H1 (cell line): ENCODE results near the gene FCN2. TPM values are rescaled to one million over a fixed set of nuclear protein-coding genes. Genes with fewer than 3 reads are reported as not detected.

Experiments used
- CTCF ChIA-PET: fragments of 300-600 bp; sonication (Branson Sonifier 250); formaldehyde crosslinking; loops from one replicate; lab custom pipeline; 2021; ENCODE audit not compliant: partially characterized antibody; lab: Charles Lee
- POLR2A ChIA-PET: fragments of 300-600 bp; sonication (Branson Sonifier 250); formaldehyde crosslinking; loops from one replicate; lab custom pipeline; 2021; ENCODE audit warnings: inconsistent platforms; ENCODE audit not compliant: partially characterized antibody; lab: Charles Lee
- DNase-seq, 2 experiments: peaks; one replicate each; pipeline versions ENCODE4 v3.0.0 to v3.0.0-alpha.2; 2010 to 2022; ENCODE audit warnings: low spot score in 2 of 2, low read depth in 1 of 2, mixed read lengths in 1 of 2
- FAIRE-seq: peaks from 2 replicates; lab custom pipeline; 2011; peaks lifted over from hg19 to GRCh38; lab: Jason Lieb, UNC
- H2AFZ ChIP-seq: 2 replicates; pipeline ENCODE4 v1.8.1; 2012; ENCODE audit warnings: low read length, inconsistent platforms
- H2AK5ac ChIP-seq: 2 replicates; pipeline ENCODE4 v1.6.1; 2013; ENCODE audit warnings: low read depth, low read length
- H2BK120ac ChIP-seq: replicated peaks from 2 replicates; pipeline ENCODE3; 2013; ENCODE audit warnings: low read depth, low read length, inconsistent platforms
- H2BK12ac ChIP-seq: 2 replicates; pipeline ENCODE4 v1.6.1; 2013; ENCODE audit warnings: low read depth, low read length
- H2BK15ac ChIP-seq: 2 replicates; pipeline ENCODE4 v1.6.1; 2013; ENCODE audit warnings: low read length
- H2BK20ac ChIP-seq: 2 replicates; pipeline ENCODE4 v1.6.1; 2013; ENCODE audit warnings: low read length
- H2BK5ac ChIP-seq: 2 replicates; pipeline ENCODE4 v1.6.1; 2013; ENCODE audit warnings: low read depth, low read length
- H3K14ac ChIP-seq: 2 replicates; pipeline ENCODE4 v1.6.1; 2013; ENCODE audit warnings: inconsistent platforms; ENCODE audit not compliant: insufficient read length
- H3K18ac ChIP-seq: 2 replicates; pipeline ENCODE4 v1.6.1; 2013; ENCODE audit warnings: low read length; ENCODE audit errors: extremely low read depth
- H3K23ac ChIP-seq: 2 replicates; pipeline ENCODE4 v1.6.1; 2013; ENCODE audit warnings: inconsistent platforms; ENCODE audit not compliant: insufficient read length
- H3K23me2 ChIP-seq: 2 replicates; pipeline ENCODE4 v1.6.1; 2013; ENCODE audit warnings: low read depth, low read length
- H3K27ac ChIP-seq: 2 replicates; pipeline ENCODE4 v1.6.1; 2011; ENCODE audit warnings: low read depth, low read length, inconsistent platforms
- H3K27me3 ChIP-seq, 4 experiments: replicated peaks in 1 of 4; 1 replicate in 1 of 4; 2 replicates in 3 of 4; pipeline versions ENCODE4 v1.6.1 to v1.8.1; 2011 to 2013; ENCODE audit warnings: low read length in 3 of 4, mild to moderate bottlenecking in 3 of 4, inconsistent platforms in 2 of 4, mixed read lengths in 2 of 4, moderate library complexity in 1 of 4; ENCODE audit not compliant: control insufficient read depth in 3 of 4, insufficient read depth in 3 of 4; ENCODE audit errors: extremely low read depth in 1 of 4
- H3K36me3 ChIP-seq, 4 experiments: 2 replicates each; pipeline versions ENCODE4 v1.6.1 to v1.8.1; 2011 to 2013; ENCODE audit warnings: mild to moderate bottlenecking in 4 of 4, low read length in 3 of 4, moderate library complexity in 2 of 4, control low read depth in 1 of 4, inconsistent platforms in 1 of 4; ENCODE audit not compliant: insufficient read depth in 4 of 4, control insufficient read depth in 2 of 4
- H3K4ac ChIP-seq: replicated peaks from 2 replicates; pipeline ENCODE3; 2013; ENCODE audit warnings: low read length, low read depth, mixed read lengths, inconsistent platforms; ENCODE audit not compliant: insufficient read length
- H3K4me1 ChIP-seq, 4 experiments: replicated peaks in 1 of 4; 1 replicate in 1 of 4; 2 replicates in 3 of 4; pipeline versions ENCODE4 v1.6.1 to v1.8.1; 2011 to 2013; ENCODE audit warnings: low read length in 3 of 4, inconsistent platforms in 2 of 4, mixed read lengths in 1 of 4; ENCODE audit not compliant: insufficient read depth in 4 of 4, control insufficient read depth in 3 of 4
- H3K4me2 ChIP-seq, 2 experiments: 2 replicates each; pipeline versions ENCODE4 v1.6.1 to v1.8.1; 2011 to 2013; ENCODE audit warnings: low read depth in 2 of 2, low read length in 2 of 2, control low read depth in 1 of 2, inconsistent platforms in 1 of 2, mild to moderate bottlenecking in 1 of 2; ENCODE audit not compliant: insufficient read depth in 1 of 2
- H3K4me3 ChIP-seq, 4 experiments: fragments of 200-600, 300-600 bp in 1 of 4; sonication (generic), shearing (Covaris generic), sonication (Bioruptor Twin) in 1 of 4; 2 replicates each; pipeline versions ENCODE4 v1.5.1 to v1.8.1; 2011 to 2016; ENCODE audit warnings: low read length in 4 of 4, low read depth in 3 of 4, control low read depth in 2 of 4, inconsistent platforms in 2 of 4, mild to moderate bottlenecking in 2 of 4, mixed read lengths in 1 of 4, moderate library complexity in 1 of 4; ENCODE audit not compliant: insufficient read depth in 2 of 4; ENCODE audit errors: extremely low read depth in 1 of 4
- H3K56ac ChIP-seq: replicated peaks from 2 replicates; pipeline ENCODE3; 2013; ENCODE audit warnings: low read depth, mild to moderate bottlenecking, mixed read lengths, low read length, inconsistent platforms; ENCODE audit not compliant: insufficient read length
- H3K79me1 ChIP-seq: 2 replicates; pipeline ENCODE4 v1.6.1; 2013; ENCODE audit warnings: low read depth, low read length, control low read depth
- H3K79me2 ChIP-seq, 2 experiments: 2 replicates each; pipeline versions ENCODE4 v1.6.1 to v1.8.1; 2012 to 2013; ENCODE audit warnings: low read length in 2 of 2, mild to moderate bottlenecking in 2 of 2, inconsistent platforms in 1 of 2; ENCODE audit not compliant: insufficient read depth in 2 of 2, control insufficient read depth in 1 of 2
- H3K9ac ChIP-seq, 4 experiments: replicated peaks in 1 of 4; 1 replicate in 1 of 4; 2 replicates in 3 of 4; pipeline versions ENCODE4 v1.6.1 to v1.8.1; 2011 to 2013; ENCODE audit warnings: low read depth in 3 of 4, low read length in 3 of 4, control low read depth in 2 of 4, mild to moderate bottlenecking in 2 of 4, moderate library complexity in 2 of 4, inconsistent platforms in 1 of 4; ENCODE audit errors: extremely low read depth in 1 of 4
- H3K9me3 ChIP-seq, 2 experiments: 2 replicates each; pipeline versions ENCODE4 v1.6.1 to v1.8.1; 2012 to 2013; ENCODE audit warnings: mild to moderate bottlenecking in 2 of 2, moderate library complexity in 2 of 2, control low read depth in 1 of 2, inconsistent platforms in 1 of 2, low read depth in 1 of 2, low read length in 1 of 2, mixed read lengths in 1 of 2; ENCODE audit not compliant: insufficient read depth in 2 of 2
- H4K20me1 ChIP-seq, 2 experiments: replicated peaks in 1 of 2; 2 replicates each; pipeline versions ENCODE3 to v1.8.1; 2011 to 2013; ENCODE audit warnings: inconsistent platforms in 2 of 2, low read length in 2 of 2, mild to moderate bottlenecking in 1 of 2; ENCODE audit not compliant: insufficient read depth in 2 of 2, control insufficient read depth in 1 of 2
- H4K5ac ChIP-seq: 2 replicates; pipeline ENCODE4 v1.6.1; 2013; ENCODE audit warnings: low read length, low read depth, mixed read lengths, inconsistent platforms; ENCODE audit not compliant: insufficient read length
- H4K8ac ChIP-seq: 2 replicates; pipeline ENCODE4 v1.8.0; 2013; ENCODE audit warnings: mild to moderate bottlenecking, moderate library complexity, low read length, inconsistent platforms; ENCODE audit not compliant: insufficient read depth; ENCODE audit errors: extremely low read depth
- H4K91ac ChIP-seq: replicated peaks from 2 replicates; pipeline ENCODE3; 2013; ENCODE audit warnings: low read length, mixed read lengths, inconsistent platforms; ENCODE audit not compliant: insufficient read length
- CHD2 ChIP-seq: IDR thresholded peaks from 2 replicates; pipeline ENCODE4 v1.6.1; 2012; ENCODE audit warnings: low read length, improper control_type of control experiment
- EGR1 ChIP-seq: IDR thresholded peaks from 2 replicates; pipeline ENCODE4 v1.6.1; 2011; ENCODE audit warnings: low read depth, low read length, borderline replicate concordance
- FOSL1 ChIP-seq: IDR thresholded peaks from 2 replicates; pipeline ENCODE4 v1.6.1; 2011; ENCODE audit warnings: mild to moderate bottlenecking, low read depth, low read length, moderate library complexity; ENCODE audit not compliant: insufficient read depth
- HDAC6 ChIP-seq: IDR thresholded peaks from one replicate; pipeline ENCODE4 v1.7.1; 2012; ENCODE audit warnings: low read depth, mild to moderate bottlenecking, inconsistent platforms, low read length, moderate library complexity
- JUND ChIP-seq: IDR thresholded peaks from 2 replicates; pipeline ENCODE4 v1.6.1; 2011; ENCODE audit warnings: mild to moderate bottlenecking, improper control_type of control experiment, low read length
- KDM5A ChIP-seq: fragments of 200-600 bp; IDR thresholded peaks from 2 replicates; pipeline ENCODE4 v1.7.1; 2012; ENCODE audit warnings: mild to moderate bottlenecking, low read length, inconsistent platforms, mixed read lengths
- RFX5 ChIP-seq: IDR thresholded peaks from 2 replicates; pipeline ENCODE4 v1.6.1; 2011; ENCODE audit warnings: low read depth, low read length, improper control_type of control experiment, borderline replicate concordance
- RNF2 ChIP-seq: fragments of 200-900, 300-1000 bp; sonication (generic); IDR thresholded peaks from 2 replicates; pipeline ENCODE4 v1.7.1; 2016; ENCODE audit warnings: borderline replicate concordance, low read depth, mild to moderate bottlenecking, antibody characterized with exemption, low read length; ENCODE audit not compliant: poor library complexity, severe bottlenecking; ENCODE audit errors: missing control alignments
- SIN3A ChIP-seq, 2 experiments: IDR thresholded peaks in 1 of 2; conservative IDR thresholded peaks in 1 of 2; 2 replicates each; pipeline ENCODE4 v1.6.1; 2011 to 2012; ENCODE audit warnings: low read length in 2 of 2, improper control_type of control experiment in 1 of 2, low read depth in 1 of 2, mild to moderate bottlenecking in 1 of 2
- SIRT6 ChIP-seq: IDR thresholded peaks from one replicate; pipeline ENCODE4 v1.7.1; 2012; ENCODE audit warnings: low read length, inconsistent platforms
- TAF1 ChIP-seq: IDR thresholded peaks from 2 replicates; pipeline ENCODE4 v1.6.1; 2011; ENCODE audit warnings: mild to moderate bottlenecking, low read depth, low read length
- TEAD4 ChIP-seq: IDR thresholded peaks from 2 replicates; pipeline ENCODE4 v1.6.1; 2012; ENCODE audit warnings: low read depth, low read length, inconsistent platforms, mixed read lengths
- WGBS, 2 experiments: shearing (Covaris generic) in 1 of 2; methylation state at CpG; one replicate each; pipeline versions ENCODE4 v1.1.6 to v1.1.7; 2013 to 2015; ENCODE audit warnings: low lambda C conversion rate in 2 of 2, mixed read lengths in 2 of 2, inconsistent platforms in 1 of 2, low coverage in 1 of 2, missing lambda C conversion rate in 1 of 2; ENCODE audit not compliant: insufficient replicate concordance in 2 of 2, insufficient coverage in 1 of 2, insufficient read length in 1 of 2; ENCODE audit errors: extremely low coverage in 1 of 2, missing lambda C conversion rate in 1 of 2; 5-methylcytosine and 5-hydroxymethylcytosine counted together
- polyA plus RNA-seq, 7 experiments: library from polyadenylated mRNA; depleted of rRNA in 3 of 7; stranded (reverse) in 5 of 7; unstranded in 2 of 7; fragments of >200 nt in 5 of 7; fragments of 200-250 nt in 2 of 7; gene quantifications; 1 replicate in 5 of 7; 2 replicates in 1 of 7; 4 replicates in 1 of 7; pipeline versions ENCODE4 v1.2.1 to v1.2.3, GENCODE V29; 2011 to 2013; ENCODE audit warnings: missing spikeins in 2 of 7, mixed read lengths in 2 of 7
- total RNA-seq: library from RNA; stranded (reverse); fragmentation: NEBNext Ultra II Directional; extraction: Animal tissue kit (Norgen Biotek cat#: 25700); gene quantifications from 2 replicates; pipeline ENCODE4 v1.2.1, GENCODE V29; 2021
- TF ChIP-seq, protein P1 (sequence below): IDR thresholded peaks from 2 replicates; pipeline ENCODE4 v1.6.1; 2011; ENCODE audit warnings: low read length, improper control_type of control experiment

The FCN2 gene
- total and polyA plus RNA-seq, 2 of the 8 experiments (the other 6 are each of a cell fraction or from before 2014, with no cell fraction given) = not detected

DNA sequence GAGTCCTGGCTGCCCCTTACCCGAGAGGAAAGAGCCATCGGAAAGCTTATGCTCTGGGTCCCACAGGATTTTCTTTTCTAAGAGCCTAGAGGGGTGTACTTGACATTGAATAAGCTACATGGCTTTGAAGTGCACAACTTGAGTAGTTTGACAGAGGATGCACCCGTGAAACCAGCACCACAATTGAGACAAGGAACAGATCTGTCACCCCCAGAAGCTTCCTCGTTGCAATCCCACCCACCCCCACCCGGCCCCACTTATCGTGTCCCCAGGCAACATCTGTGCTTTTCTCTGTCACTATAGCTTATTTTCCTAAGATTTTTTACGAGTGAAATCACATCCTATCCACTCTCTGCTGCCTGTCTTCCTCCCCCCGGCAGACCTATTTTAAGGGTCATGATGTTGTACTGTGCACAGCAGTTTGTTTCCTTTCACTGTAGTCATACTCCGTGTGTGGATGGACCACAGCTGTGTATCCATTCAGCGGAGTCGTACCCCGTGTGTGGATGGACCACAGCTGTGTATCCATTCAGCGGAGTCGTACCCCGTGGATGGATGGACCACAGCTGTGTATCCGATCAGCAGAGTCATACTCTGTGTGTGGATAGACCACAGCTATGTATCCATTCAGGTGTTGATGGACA, 8.8 kb upstream of the FCN2 start:
- no peaks in the 10 kb centered on the region for H4K20me1 ChIP-seq
- no peaks in the 10 kb centered on the region for H3K27me3 ChIP-seq
- H2BK5ac ChIP-seq = no peak overlapping the region
- no peaks in the 10 kb centered on the region for H3K79me2 ChIP-seq
- H3K36me3 ChIP-seq = no peaks in the 10 kb centered on the region
- H2BK12ac ChIP-seq = no peak overlapping the region
- ChIA-PET POLR2A (no interaction called here), CTCF (interaction anchor here (0.9 to 1.5 kb wide), 2 partner anchors 111 to 180 kb away, joined by 4 read pairs; no protein-coding TSS in a partner anchor)
- no peak overlapping the region for H3K9ac ChIP-seq
- H2BK120ac ChIP-seq = no peak overlapping the region
- no peak overlapping the region for H3K4ac ChIP-seq
- no peak overlapping the region for H4K8ac ChIP-seq
- no peak overlapping the region for H3K18ac ChIP-seq
- no peaks in the 10 kb centered on the region for H3K23me2 ChIP-seq
- no peaks in the 10 kb centered on the region for H3K79me1 ChIP-seq
- no peaks in the 10 kb centered on the region; a peak in 1 of 4 replicates for H3K9me3 ChIP-seq
- H4K5ac ChIP-seq = no peak overlapping the region
- no peak overlapping the region for H3K27ac ChIP-seq
- no peak overlapping the region for H3K4me2 ChIP-seq
- H2BK20ac ChIP-seq = no peak overlapping the region
- H4K91ac ChIP-seq = no peak overlapping the region
- no peak overlapping the region for H3K23ac ChIP-seq
- WGBS, 2 experiments = 92% methylated on average over 15 of the region's 16 CpGs; no CpG with 5 or more reads in 1 of the 2 experiments
- H3K56ac ChIP-seq = no peak overlapping the region
- DNase-seq (no peak), FAIRE-seq (no peak)
- H3K14ac ChIP-seq = no peak overlapping the region
- H2AFZ ChIP-seq = no peak overlapping the region
- H2AK5ac ChIP-seq = no peak overlapping the region
- H2BK15ac ChIP-seq = no peak overlapping the region
- no peaks in the 10 kb centered on the region for H3K4me1 ChIP-seq
- no peak overlapping the region for H3K4me3 ChIP-seq
- no peak for TF ChIP-seq TAF1
- TF ChIP-seq JUND = no peak
- TF ChIP-seq SIN3A (conservative IDR thresholded peaks at IDR 0.05 in 1 of 2, IDR thresholded peaks at IDR 0.05 in 1 of 2; ENCODE audit: low read depth in 1 of 2, low read length in 2 of 2) = no peak
- no peak for TF ChIP-seq RNF2
- no peak for TF ChIP-seq KDM5A
- TF ChIP-seq RFX5 = no peak
- no peak for TF ChIP-seq SIRT6
- no peak for TF ChIP-seq FOSL1
- no peak for TF ChIP-seq TEAD4
- TF ChIP-seq, protein P1, sequence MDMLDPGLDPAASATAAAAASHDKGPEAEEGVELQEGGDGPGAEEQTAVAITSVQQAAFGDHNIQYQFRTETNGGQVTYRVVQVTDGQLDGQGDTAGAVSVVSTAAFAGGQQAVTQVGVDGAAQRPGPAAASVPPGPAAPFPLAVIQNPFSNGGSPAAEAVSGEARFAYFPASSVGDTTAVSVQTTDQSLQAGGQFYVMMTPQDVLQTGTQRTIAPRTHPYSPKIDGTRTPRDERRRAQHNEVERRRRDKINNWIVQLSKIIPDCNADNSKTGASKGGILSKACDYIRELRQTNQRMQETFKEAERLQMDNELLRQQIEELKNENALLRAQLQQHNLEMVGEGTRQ = no peak
- no peak for TF ChIP-seq HDAC6
- TF ChIP-seq EGR1 = no peak
- TF ChIP-seq CHD2 = no peak
